ENCODE results near the gene UTP25.

GRCh38 chr1:209882942-209883340 lies 55.2 kb downstream of the UTP25 start:
- TF ChIP-seq POLR2A (IDR thresholded peaks at IDR 0.05), result no peak
- TF ChIP-seq CTCF (IDR thresholded peaks at IDR 0.05 in 4 of 5, conservative IDR thresholded peaks at IDR 0.05 in 1 of 5), result no peak
